Measurements from ENCODE around the gene SH3GL2.

DNA sequence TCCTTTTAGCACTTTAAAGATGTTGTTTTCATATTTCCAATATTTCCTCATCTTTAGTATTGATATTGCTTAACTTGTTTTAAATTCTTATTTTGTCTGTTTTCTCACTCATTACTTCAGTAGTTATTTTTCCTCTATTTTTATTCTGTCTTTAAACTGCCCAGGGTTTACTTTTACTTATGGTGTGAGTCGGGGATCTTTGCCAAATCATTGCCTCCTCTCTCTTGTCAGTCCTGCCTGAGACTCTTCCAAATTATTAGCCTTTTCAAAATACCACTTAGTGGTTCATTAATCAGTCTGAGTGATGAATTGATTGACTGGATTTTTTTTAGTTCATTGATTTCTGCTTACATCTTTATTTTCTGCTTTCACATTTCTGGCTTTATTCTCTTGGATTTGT is 72.9 kb downstream of the SH3GL2 start:
- TF ChIP-seq, protein P1, sequence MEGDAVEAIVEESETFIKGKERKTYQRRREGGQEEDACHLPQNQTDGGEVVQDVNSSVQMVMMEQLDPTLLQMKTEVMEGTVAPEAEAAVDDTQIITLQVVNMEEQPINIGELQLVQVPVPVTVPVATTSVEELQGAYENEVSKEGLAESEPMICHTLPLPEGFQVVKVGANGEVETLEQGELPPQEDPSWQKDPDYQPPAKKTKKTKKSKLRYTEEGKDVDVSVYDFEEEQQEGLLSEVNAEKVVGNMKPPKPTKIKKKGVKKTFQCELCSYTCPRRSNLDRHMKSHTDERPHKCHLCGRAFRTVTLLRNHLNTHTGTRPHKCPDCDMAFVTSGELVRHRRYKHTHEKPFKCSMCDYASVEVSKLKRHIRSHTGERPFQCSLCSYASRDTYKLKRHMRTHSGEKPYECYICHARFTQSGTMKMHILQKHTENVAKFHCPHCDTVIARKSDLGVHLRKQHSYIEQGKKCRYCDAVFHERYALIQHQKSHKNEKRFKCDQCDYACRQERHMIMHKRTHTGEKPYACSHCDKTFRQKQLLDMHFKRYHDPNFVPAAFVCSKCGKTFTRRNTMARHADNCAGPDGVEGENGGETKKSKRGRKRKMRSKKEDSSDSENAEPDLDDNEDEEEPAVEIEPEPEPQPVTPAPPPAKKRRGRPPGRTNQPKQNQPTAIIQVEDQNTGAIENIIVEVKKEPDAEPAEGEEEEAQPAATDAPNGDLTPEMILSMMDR (IDR thresholded peaks at IDR 0.05 in 2 of 3, conservative IDR thresholded peaks at IDR 0.05 in 1 of 3; ENCODE audit: insufficient read depth in 2 of 3, low read depth in 1 of 3, low read length in 3 of 3) = no peak
- TF ChIP-seq POLR2A (conservative IDR thresholded peaks at IDR 0.05) (no peak), KLF10 (CRISPR knock-in tag; IDR thresholded peaks at IDR 0.05) (no peak), DIDO1 (tag; IDR thresholded peaks at IDR 0.05; ENCODE audit: low read depth) (no peak), OTX1 (CRISPR knock-in tag; IDR thresholded peaks at IDR 0.05) (no peak), CREM (IDR thresholded peaks at IDR 0.05; ENCODE audit: low read depth) (no peak), ZNF174 (CRISPR knock-in tag; IDR thresholded peaks at IDR 0.05) (no peak), RBFOX2 (IDR thresholded peaks at IDR 0.05; ENCODE audit: low read depth, low read length) (no peak), POLR2AphosphoS5 (IDR thresholded peaks at IDR 0.05; ENCODE audit: control insufficient read depth, insufficient read depth, low read depth, low read length) (no peak), ZNF232 (CRISPR knock-in tag; IDR thresholded peaks at IDR 0.05) (no peak)
- TF ChIP-seq, protein P2, sequence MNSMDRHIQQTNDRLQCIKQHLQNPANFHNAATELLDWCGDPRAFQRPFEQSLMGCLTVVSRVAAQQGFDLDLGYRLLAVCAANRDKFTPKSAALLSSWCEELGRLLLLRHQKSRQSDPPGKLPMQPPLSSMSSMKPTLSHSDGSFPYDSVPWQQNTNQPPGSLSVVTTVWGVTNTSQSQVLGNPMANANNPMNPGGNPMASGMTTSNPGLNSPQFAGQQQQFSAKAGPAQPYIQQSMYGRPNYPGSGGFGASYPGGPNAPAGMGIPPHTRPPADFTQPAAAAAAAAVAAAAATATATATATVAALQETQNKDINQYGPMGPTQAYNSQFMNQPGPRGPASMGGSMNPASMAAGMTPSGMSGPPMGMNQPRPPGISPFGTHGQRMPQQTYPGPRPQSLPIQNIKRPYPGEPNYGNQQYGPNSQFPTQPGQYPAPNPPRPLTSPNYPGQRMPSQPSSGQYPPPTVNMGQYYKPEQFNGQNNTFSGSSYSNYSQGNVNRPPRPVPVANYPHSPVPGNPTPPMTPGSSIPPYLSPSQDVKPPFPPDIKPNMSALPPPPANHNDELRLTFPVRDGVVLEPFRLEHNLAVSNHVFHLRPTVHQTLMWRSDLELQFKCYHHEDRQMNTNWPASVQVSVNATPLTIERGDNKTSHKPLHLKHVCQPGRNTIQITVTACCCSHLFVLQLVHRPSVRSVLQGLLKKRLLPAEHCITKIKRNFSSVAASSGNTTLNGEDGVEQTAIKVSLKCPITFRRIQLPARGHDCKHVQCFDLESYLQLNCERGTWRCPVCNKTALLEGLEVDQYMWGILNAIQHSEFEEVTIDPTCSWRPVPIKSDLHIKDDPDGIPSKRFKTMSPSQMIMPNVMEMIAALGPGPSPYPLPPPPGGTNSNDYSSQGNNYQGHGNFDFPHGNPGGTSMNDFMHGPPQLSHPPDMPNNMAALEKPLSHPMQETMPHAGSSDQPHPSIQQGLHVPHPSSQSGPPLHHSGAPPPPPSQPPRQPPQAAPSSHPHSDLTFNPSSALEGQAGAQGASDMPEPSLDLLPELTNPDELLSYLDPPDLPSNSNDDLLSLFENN (IDR thresholded peaks at IDR 0.05; ENCODE audit: low read depth in 2 of 2, low read length in 2 of 2) = no peak
- TF ChIP-seq, protein P3, sequence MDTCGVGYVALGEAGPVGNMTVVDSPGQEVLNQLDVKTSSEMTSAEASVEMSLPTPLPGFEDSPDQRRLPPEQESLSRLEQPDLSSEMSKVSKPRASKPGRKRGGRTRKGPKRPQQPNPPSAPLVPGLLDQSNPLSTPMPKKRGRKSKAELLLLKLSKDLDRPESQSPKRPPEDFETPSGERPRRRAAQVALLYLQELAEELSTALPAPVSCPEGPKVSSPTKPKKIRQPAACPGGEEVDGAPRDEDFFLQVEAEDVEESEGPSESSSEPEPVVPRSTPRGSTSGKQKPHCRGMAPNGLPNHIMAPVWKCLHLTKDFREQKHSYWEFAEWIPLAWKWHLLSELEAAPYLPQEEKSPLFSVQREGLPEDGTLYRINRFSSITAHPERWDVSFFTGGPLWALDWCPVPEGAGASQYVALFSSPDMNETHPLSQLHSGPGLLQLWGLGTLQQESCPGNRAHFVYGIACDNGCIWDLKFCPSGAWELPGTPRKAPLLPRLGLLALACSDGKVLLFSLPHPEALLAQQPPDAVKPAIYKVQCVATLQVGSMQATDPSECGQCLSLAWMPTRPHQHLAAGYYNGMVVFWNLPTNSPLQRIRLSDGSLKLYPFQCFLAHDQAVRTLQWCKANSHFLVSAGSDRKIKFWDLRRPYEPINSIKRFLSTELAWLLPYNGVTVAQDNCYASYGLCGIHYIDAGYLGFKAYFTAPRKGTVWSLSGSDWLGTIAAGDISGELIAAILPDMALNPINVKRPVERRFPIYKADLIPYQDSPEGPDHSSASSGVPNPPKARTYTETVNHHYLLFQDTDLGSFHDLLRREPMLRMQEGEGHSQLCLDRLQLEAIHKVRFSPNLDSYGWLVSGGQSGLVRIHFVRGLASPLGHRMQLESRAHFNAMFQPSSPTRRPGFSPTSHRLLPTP (IDR thresholded peaks at IDR 0.05; ENCODE audit: borderline replicate concordance, extremely low read depth, insufficient read length) = no peak
- TF ChIP-seq, protein P4, sequence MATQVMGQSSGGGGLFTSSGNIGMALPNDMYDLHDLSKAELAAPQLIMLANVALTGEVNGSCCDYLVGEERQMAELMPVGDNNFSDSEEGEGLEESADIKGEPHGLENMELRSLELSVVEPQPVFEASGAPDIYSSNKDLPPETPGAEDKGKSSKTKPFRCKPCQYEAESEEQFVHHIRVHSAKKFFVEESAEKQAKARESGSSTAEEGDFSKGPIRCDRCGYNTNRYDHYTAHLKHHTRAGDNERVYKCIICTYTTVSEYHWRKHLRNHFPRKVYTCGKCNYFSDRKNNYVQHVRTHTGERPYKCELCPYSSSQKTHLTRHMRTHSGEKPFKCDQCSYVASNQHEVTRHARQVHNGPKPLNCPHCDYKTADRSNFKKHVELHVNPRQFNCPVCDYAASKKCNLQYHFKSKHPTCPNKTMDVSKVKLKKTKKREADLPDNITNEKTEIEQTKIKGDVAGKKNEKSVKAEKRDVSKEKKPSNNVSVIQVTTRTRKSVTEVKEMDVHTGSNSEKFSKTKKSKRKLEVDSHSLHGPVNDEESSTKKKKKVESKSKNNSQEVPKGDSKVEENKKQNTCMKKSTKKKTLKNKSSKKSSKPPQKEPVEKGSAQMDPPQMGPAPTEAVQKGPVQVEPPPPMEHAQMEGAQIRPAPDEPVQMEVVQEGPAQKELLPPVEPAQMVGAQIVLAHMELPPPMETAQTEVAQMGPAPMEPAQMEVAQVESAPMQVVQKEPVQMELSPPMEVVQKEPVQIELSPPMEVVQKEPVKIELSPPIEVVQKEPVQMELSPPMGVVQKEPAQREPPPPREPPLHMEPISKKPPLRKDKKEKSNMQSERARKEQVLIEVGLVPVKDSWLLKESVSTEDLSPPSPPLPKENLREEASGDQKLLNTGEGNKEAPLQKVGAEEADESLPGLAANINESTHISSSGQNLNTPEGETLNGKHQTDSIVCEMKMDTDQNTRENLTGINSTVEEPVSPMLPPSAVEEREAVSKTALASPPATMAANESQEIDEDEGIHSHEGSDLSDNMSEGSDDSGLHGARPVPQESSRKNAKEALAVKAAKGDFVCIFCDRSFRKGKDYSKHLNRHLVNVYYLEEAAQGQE (IDR thresholded peaks at IDR 0.05; ENCODE audit: borderline replicate concordance) = no peak
- TF ChIP-seq, protein P4 (CRISPR knock-in tag; IDR thresholded peaks at IDR 0.05; ENCODE audit: low read depth) = no peak
- TF ChIP-seq, protein P5, sequence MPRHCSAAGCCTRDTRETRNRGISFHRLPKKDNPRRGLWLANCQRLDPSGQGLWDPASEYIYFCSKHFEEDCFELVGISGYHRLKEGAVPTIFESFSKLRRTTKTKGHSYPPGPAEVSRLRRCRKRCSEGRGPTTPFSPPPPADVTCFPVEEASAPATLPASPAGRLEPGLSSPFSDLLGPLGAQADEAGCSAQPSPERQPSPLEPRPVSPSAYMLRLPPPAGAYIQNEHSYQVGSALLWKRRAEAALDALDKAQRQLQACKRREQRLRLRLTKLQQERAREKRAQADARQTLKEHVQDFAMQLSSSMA (CRISPR knock-in tag; IDR thresholded peaks at IDR 0.05) = no peak
